ENCODE results near the gene SLC19A1. TPM values are rescaled to one million over a fixed set of nuclear protein-coding genes. Genes with fewer than 3 reads are reported as not detected.
"Not testable (repeated sequence)": the region's sequence is repeated elsewhere in the genome, so short reads cannot be mapped to it uniquely, and the experiment has no call there.

Gene SLC19A1
- total RNA-seq, 1 experiment from 2014 or later: 25.4 TPM

DNA sequence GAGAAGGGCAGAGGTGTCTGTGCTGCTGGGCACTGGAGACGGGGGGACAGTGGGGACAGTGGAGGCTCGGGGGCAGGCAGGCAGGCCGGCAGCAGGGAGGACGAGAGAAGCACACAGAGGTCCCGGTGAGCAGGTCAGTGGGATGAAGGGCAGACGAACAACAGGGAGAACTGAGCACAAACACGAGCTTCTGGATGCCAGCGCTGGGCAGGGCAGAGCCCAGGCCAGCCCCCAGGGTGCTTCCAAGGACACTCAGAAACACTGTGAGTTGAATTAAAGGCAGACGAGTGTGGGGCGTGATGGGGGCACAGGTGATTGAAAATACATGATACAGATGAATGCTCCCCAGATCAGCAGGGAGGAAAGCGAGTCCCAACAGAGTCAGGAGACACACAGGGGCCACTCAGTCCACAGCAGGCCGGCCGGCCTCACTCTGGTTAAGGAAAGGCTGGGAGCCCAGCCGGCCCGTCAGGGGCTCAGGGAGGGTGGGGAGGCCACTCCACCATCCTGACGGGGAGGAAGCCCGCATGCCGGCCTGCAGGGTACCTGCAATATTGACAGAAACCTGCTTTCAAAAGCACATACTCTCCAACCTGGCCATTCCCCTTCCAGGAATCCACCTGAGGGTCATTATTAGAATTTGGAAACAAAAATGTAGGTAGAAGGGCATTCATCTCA is 14.1 kb downstream of the SLC19A1 start:
- CTCF ChIA-PET: interaction anchor here (0.6 kb wide), 1 partner anchor 88 kb away, joined by 3 read pairs; no protein-coding TSS in a partner anchor
- intact Hi-C loops (cut with micrococcal nuclease): no loop called here
- POLR2A ChIA-PET: interaction anchor here (0.6 kb wide), 1 partner anchor 238 kb away, joined by 3 read pairs; no protein-coding TSS in a partner anchor
- Mint-ChIP-seq H3K4me1 (ENCODE audit: insufficient read depth, unreplicated experiment) (no peaks in the 10 kb centered on the region), H3K4me3 (ENCODE audit: unreplicated experiment) (no peak overlapping the region), H3K27ac (ENCODE audit: low read depth, unreplicated experiment) (peak overlapping the region; percentile 39), H3K27me3 (ENCODE audit: insufficient read depth, unreplicated experiment) (no peaks in the 10 kb centered on the region), H3K36me3 (ENCODE audit: insufficient read depth, unreplicated experiment) (peaks cover 26% of the 10 kb centered on the region), H3K9me3 (ENCODE audit: unreplicated experiment) (no peaks in the 10 kb centered on the region)
- no TSS peak for BruUV-seq (replicated peaks)
- TF ChIP-seq, protein P1, sequence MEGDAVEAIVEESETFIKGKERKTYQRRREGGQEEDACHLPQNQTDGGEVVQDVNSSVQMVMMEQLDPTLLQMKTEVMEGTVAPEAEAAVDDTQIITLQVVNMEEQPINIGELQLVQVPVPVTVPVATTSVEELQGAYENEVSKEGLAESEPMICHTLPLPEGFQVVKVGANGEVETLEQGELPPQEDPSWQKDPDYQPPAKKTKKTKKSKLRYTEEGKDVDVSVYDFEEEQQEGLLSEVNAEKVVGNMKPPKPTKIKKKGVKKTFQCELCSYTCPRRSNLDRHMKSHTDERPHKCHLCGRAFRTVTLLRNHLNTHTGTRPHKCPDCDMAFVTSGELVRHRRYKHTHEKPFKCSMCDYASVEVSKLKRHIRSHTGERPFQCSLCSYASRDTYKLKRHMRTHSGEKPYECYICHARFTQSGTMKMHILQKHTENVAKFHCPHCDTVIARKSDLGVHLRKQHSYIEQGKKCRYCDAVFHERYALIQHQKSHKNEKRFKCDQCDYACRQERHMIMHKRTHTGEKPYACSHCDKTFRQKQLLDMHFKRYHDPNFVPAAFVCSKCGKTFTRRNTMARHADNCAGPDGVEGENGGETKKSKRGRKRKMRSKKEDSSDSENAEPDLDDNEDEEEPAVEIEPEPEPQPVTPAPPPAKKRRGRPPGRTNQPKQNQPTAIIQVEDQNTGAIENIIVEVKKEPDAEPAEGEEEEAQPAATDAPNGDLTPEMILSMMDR (IDR thresholded peaks at IDR 0.05; ENCODE audit: unreplicated experiment): no peak
- no peak for DNase-seq (ENCODE audit: unreplicated experiment)

DNA sequence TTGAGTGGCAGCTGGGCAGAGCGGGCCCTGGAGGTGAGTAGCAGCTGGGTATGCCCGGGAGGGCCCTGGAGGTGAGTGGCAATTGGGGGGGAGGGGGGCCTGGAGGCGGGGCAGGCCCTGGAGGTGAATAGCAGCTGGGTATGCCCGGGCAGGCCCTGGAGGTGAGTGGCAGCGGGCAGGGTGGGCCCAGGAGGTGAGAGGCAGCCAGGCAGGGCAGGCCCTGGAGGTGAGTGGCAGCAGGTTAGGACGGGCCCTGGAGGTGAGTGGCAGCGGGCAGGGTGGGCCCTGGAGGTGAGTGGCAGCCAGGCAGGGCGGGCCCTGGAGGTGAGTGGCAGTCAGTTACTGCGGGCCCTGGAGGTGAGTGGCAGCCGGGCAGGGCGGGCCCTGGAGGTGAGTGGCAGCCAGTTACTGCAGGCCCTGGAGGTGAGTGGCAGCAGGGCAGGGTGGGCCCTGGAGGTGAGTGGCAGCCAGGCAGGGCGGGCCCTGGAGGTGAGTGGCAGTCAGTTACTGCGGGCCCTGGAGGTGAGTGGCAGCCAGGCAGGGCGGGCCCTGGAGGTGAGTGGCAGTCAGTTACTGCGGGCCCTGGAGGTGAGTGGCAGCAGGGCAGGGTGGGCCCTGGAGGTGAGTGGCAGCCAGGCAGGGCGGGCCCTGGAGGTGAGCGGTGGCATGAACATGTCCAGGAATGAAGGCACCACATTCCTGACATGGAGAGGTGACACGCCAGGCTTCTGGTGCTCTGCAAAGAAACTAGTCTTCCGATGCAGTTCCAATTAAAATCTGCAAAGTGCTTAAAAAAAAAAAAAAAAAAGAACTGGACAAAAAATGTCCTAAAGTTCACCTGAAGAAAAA is 14.9 kb downstream of the SLC19A1 start:
- H3K4me3 Mint-ChIP-seq (ENCODE audit: unreplicated experiment); H3K4me1 Mint-ChIP-seq (ENCODE audit: insufficient read depth, unreplicated experiment); H3K27me3 Mint-ChIP-seq (ENCODE audit: insufficient read depth, unreplicated experiment); DNase-seq (ENCODE audit: unreplicated experiment); intact Hi-C loops (cut with micrococcal nuclease); BruUV-seq (replicated peaks); H3K9me3 Mint-ChIP-seq (ENCODE audit: unreplicated experiment): not testable (repeated sequence)
- Mint-ChIP-seq H3K27ac (ENCODE audit: low read depth, unreplicated experiment) (peak overlapping the region; percentile 39), H3K36me3 (ENCODE audit: insufficient read depth, unreplicated experiment) (peaks cover 29% of the 10 kb centered on the region)
- CTCF ChIA-PET: interaction anchor here (0.6 kb wide), 1 partner anchor 87 kb away, joined by 3 read pairs; no protein-coding TSS in a partner anchor
- POLR2A ChIA-PET: interaction anchor here (0.6 kb wide), 1 partner anchor 776 kb away, joined by 3 read pairs; no protein-coding TSS in a partner anchor

DNA sequence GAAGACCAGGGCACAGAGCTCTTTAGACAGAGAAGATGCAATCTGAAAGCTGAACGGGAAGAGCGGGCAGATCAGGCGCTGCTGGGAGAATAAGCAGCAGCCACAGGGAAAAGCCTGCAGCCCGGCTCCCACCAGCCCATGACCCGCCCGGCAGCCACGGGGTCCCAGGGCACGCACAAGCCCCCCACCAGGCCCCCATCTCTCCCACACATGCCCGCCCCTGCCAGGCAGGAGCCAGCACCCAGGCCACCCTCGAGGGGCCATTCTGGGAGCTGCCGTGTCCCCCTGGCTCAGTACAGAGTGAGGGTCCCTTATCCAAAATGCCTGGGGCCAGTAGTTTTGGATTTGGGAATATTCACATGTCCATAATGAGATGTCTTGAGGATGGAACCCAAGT is 16.3 kb downstream of the SLC19A1 start:
- TF ChIP-seq, protein P1 (IDR thresholded peaks at IDR 0.05; ENCODE audit: unreplicated experiment): no peak
- no TSS peak for BruUV-seq (replicated peaks)
- ChIA-PET CTCF (no interaction called here), POLR2A (no interaction called here)
- no peak overlapping the region for H3K27ac Mint-ChIP-seq (ENCODE audit: low read depth, unreplicated experiment)
- DNase-seq (ENCODE audit: unreplicated experiment): no peak
- intact Hi-C loops (cut with micrococcal nuclease): no loop called here
- no peaks in the 10 kb centered on the region for H3K27me3 Mint-ChIP-seq (ENCODE audit: insufficient read depth, unreplicated experiment)
- H3K9me3 Mint-ChIP-seq (ENCODE audit: unreplicated experiment): no peaks in the 10 kb centered on the region
- no peak overlapping the region for H3K4me3 Mint-ChIP-seq (ENCODE audit: unreplicated experiment)
- peaks cover 36% of the 10 kb centered on the region for H3K36me3 Mint-ChIP-seq (ENCODE audit: insufficient read depth, unreplicated experiment)
- H3K4me1 Mint-ChIP-seq (ENCODE audit: insufficient read depth, unreplicated experiment): no peaks in the 10 kb centered on the region

DNA sequence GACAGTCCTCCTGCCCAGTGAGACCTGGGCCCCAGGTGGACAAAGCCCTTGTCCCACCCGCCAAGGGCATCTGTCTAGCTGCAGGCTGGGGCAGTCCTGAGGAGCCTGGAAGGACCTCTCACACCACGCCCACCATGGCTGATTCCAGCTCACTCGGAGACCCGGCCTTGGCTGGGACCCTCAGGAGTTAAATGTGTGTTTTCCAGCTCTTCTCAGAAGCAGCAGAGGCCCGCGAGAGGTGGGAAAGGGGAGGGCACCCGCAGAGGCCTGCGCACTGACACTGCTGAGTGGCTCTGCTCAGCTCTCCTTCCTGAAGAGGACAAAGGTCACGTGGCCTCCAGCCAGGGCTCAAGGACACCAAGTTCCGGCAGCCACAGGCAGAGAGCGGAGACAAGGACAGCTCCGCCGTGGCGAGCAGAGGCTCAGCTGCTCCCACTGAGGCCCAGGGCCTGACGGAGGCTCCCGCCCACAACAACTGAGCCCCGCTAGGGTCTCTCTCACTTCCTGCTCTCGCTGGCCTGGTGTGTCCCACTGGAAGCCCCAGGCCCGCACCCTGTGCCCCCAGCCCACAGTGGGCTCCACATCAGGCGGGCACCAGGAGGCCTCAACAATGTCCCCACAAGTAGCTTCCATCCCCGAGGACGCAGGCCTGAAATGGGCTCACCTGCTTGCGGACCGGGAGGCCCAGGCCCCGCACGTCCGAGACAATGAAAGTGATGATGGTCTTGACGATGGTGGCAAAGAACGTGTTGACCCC is 16.9 kb downstream of the SLC19A1 start:
- DNase-seq (ENCODE audit: unreplicated experiment): no peak
- intact Hi-C loops (cut with micrococcal nuclease): no loop called here
- no TSS peak for BruUV-seq (replicated peaks)
- ChIA-PET CTCF (interaction anchor here (0.7 kb wide), 1 partner anchor 9 kb away, joined by 3 read pairs; no protein-coding TSS in a partner anchor), POLR2A (no interaction called here)
- Mint-ChIP-seq H3K4me3 (ENCODE audit: unreplicated experiment) (no peak overlapping the region), H3K4me1 (ENCODE audit: insufficient read depth, unreplicated experiment) (no peaks in the 10 kb centered on the region), H3K36me3 (ENCODE audit: insufficient read depth, unreplicated experiment) (peaks cover 36% of the 10 kb centered on the region), H3K27me3 (ENCODE audit: insufficient read depth, unreplicated experiment) (no peaks in the 10 kb centered on the region), H3K9me3 (ENCODE audit: unreplicated experiment) (peaks cover 1% of the 10 kb centered on the region), H3K27ac (ENCODE audit: low read depth, unreplicated experiment) (no peak overlapping the region)
- TF ChIP-seq, protein P1 (IDR thresholded peaks at IDR 0.05; ENCODE audit: unreplicated experiment): no peak
